HEK293T (cell line): ENCODE data around the gene MAP2K5.

Experiments
- CTCF ChIA-PET: fragments of 350-600 bp; formaldehyde crosslinking; extraction: SDS; loops from one replicate; lab custom pipeline; 2021; ENCODE audit warnings: antibody characterized with exemption, inconsistent platforms; lab: Yijun Ruan, JAX
- POLR2A ChIA-PET: fragments of 350-600 bp; formaldehyde crosslinking; extraction: SDS; loops from one replicate; lab custom pipeline; 2020; ENCODE audit warnings: antibody characterized with exemption, inconsistent platforms; lab: Yijun Ruan, JAX
- DNase-seq: peaks from one replicate; pipeline ENCODE4 v3.0.0; 2012; ENCODE audit warnings: mixed read lengths; ENCODE audit errors: extremely low spot score
- ARNT ChIP-seq: fragments of 450-650 bp; IDR thresholded peaks from 2 replicates; pipeline ENCODE4 v1.6.1; 2017; ENCODE audit warnings: mild to moderate bottlenecking
- BHLHE40 ChIP-seq: fragments of 450-650 bp; IDR thresholded peaks from 2 replicates; pipeline ENCODE4 v1.6.1; 2016; ENCODE audit warnings: mild to moderate bottlenecking, moderate library complexity, borderline replicate concordance
- CTBP1 ChIP-seq: fragments of 450-650 bp; IDR thresholded peaks from 2 replicates; pipeline ENCODE4 v1.6.1; 2016; ENCODE audit warnings: borderline replicate concordance
- ELF4 ChIP-seq: fragments of 450-650 bp; IDR thresholded peaks from 2 replicates; pipeline ENCODE4 v1.6.1; 2017; ENCODE audit warnings: antibody characterized with exemption
- FOXA1 ChIP-seq: fragments of 450-650 bp; IDR thresholded peaks from 2 replicates; pipeline ENCODE4 v1.6.1; 2016; ENCODE audit warnings: mild to moderate bottlenecking
- FOXK2 ChIP-seq: fragments of 450-650 bp; IDR thresholded peaks from 2 replicates; pipeline ENCODE4 v1.6.1; 2016; ENCODE audit warnings: mild to moderate bottlenecking
- FOXM1 ChIP-seq: fragments of 450-650 bp; IDR thresholded peaks from 2 replicates; pipeline ENCODE4 v1.6.1; 2017; ENCODE audit warnings: mild to moderate bottlenecking, borderline replicate concordance
- HDGF ChIP-seq: fragments of 450-650 bp; IDR thresholded peaks from 2 replicates; pipeline ENCODE4 v1.6.1; 2017; ENCODE audit warnings: antibody characterized with exemption, borderline replicate concordance
- L3MBTL2 ChIP-seq: fragments of 450-650 bp; conservative IDR thresholded peaks from 2 replicates; pipeline ENCODE4 v1.6.1; 2016; ENCODE audit warnings: mild to moderate bottlenecking
- LEF1 ChIP-seq: fragments of 450-650 bp; IDR thresholded peaks from 2 replicates; pipeline ENCODE4 v1.6.1; 2017; ENCODE audit warnings: mild to moderate bottlenecking, borderline replicate concordance
- NFRKB ChIP-seq: fragments of 450-650 bp; IDR thresholded peaks from 2 replicates; pipeline ENCODE4 v1.6.1; 2016; ENCODE audit warnings: mild to moderate bottlenecking, moderate library complexity
- SP1 ChIP-seq: fragments of 450-650 bp; IDR thresholded peaks from 2 replicates; pipeline ENCODE4 v1.6.1; 2017
- SUZ12 ChIP-seq: fragments of 450-650 bp; IDR thresholded peaks from 2 replicates; pipeline ENCODE4 v1.6.1; 2016; ENCODE audit warnings: mild to moderate bottlenecking
- TARDBP ChIP-seq: fragments of 450-650 bp; IDR thresholded peaks from 2 replicates; pipeline ENCODE4 v1.6.1; 2016
- ZNF384 ChIP-seq: fragments of 450-650 bp; IDR thresholded peaks from 2 replicates; pipeline ENCODE4 v1.6.1; 2016
- TF ChIP-seq, protein P1 (sequence below): fragments of 450-650 bp; IDR thresholded peaks from 2 replicates; pipeline ENCODE4 v1.6.1; 2016

MAP2K5 gene

DNA sequence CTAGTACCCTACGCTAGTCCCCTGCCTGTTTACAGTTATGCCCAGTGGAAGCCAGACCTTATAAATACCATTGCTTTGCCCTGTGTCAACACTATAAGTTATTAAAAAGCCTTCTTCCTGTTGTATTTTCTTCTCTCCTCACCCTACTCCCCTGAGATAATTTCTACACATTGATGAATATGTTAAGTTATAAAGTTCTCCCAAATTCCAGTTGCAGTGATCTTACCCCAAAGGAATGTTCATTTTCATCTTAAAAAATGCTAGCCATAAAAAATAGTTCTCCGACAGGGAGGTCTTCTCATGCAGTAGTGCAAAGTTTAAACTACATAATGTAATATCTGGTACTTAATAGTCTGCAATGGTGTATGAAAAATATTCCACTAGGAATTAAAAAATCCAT is 58.6 kb downstream of the MAP2K5 start:
- no peak for TF ChIP-seq FOXM1
- TF ChIP-seq SUZ12 = no peak
- no peak for TF ChIP-seq NFRKB
- TF ChIP-seq, protein P1, sequence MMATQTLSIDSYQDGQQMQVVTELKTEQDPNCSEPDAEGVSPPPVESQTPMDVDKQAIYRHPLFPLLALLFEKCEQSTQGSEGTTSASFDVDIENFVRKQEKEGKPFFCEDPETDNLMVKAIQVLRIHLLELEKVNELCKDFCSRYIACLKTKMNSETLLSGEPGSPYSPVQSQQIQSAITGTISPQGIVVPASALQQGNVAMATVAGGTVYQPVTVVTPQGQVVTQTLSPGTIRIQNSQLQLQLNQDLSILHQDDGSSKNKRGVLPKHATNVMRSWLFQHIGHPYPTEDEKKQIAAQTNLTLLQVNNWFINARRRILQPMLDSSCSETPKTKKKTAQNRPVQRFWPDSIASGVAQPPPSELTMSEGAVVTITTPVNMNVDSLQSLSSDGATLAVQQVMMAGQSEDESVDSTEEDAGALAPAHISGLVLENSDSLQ = no peak
- TF ChIP-seq ZNF384 = no peak
- no peak for TF ChIP-seq FOXK2
- TF ChIP-seq TARDBP = no peak
- no peak for TF ChIP-seq HDGF
- TF ChIP-seq L3MBTL2 = no peak
- TF ChIP-seq LEF1 = no peak
- no peak for TF ChIP-seq BHLHE40
- no peak for TF ChIP-seq ARNT
- TF ChIP-seq SP1 = no peak
- TF ChIP-seq ELF4 = no peak
- no peak for TF ChIP-seq FOXA1
- TF ChIP-seq CTBP1 = no peak
- ChIA-PET CTCF (interaction anchor here (0.9 kb wide), 1 partner anchor 231 kb away, joined by 3 read pairs; no protein-coding TSS in a partner anchor), POLR2A (no interaction called here)
- DNase-seq = no peak

DNA sequence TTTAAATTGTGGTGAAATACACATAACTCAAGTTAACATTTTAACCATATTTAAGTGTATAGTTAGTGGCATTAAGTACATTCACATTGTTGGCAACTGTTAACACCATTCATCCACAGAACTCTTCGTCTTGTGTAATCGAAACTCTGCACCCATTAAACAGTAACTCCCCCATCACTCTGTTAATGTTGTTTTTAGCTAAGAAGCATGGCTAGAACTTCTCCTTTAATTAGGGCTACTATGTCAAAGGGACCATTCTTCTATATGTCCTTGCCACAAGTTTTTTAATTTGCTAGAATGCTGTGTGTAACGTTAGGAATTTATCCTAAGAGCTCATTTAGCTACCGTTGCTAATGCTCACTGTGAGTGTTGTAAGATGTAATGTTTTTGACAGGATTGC is 60.6 kb downstream of the MAP2K5 start:
- ChIA-PET POLR2A (no interaction called here), CTCF (interaction anchor here (0.9 to 1.7 kb wide), 2 partner anchors 10 to 11 kb away, joined by 3 read pairs; no protein-coding TSS in a partner anchor)
- DNase-seq = no peak
- TF ChIP-seq ARNT (no peak), LEF1 (no peak), NFRKB (no peak), ZNF384 (no peak), HDGF (no peak), BHLHE40 (no peak), SP1 (no peak), FOXA1 (no peak), TARDBP (no peak), CTBP1 (no peak), FOXM1 (no peak), L3MBTL2 (no peak)
- TF ChIP-seq, protein P1 = no peak

DNA sequence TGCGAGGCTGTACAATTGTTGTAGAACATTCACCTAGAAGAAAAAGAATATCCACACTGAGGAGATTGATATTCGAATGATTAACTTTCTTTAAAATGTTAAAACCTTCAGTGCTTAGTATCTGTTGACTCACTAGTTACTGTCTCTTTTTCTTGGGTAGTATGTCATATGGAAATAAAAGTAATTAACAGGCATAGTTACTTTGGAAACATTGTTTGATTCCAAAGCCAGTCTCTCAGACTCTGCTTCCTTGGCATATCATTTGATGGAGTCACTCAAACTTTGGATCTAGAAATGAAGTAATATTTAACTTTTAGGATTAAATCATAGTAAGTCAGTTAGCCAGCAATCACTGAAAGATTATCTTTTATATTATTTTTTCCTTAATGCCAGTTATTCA is 63.4 kb downstream of the MAP2K5 start:
- POLR2A ChIA-PET = no interaction called here
- DNase-seq = no peak
- TF ChIP-seq ELF4 = no peak
- TF ChIP-seq ZNF384 = no peak
- no peak for TF ChIP-seq SP1
- no peak for TF ChIP-seq BHLHE40
- TF ChIP-seq FOXM1 = no peak
- CTCF ChIA-PET = no interaction called here

DNA sequence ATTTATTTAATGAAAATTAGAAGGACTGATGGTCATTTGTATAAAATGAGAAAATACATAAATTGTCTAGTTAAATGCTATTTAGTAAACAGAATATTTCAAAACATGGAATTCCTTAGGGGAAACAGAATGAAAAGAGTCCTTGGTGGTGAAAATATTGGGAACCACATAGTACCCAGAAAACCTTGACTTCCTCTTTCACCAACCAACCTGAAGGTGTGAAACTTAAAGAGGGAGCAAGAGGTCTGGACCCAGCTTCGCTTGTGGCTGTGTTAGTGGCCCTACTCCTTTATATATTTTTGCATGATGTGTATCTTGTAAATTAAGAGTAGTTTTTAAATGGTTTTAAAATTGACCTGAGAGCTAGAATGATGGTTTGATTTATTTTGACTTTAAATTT is 64.2 kb downstream of the MAP2K5 start:
- TF ChIP-seq ELF4 = no peak
- TF ChIP-seq FOXM1 = no peak
- no peak for TF ChIP-seq SUZ12
- ChIA-PET POLR2A (no interaction called here), CTCF (no interaction called here)
- no peak for DNase-seq

DNA sequence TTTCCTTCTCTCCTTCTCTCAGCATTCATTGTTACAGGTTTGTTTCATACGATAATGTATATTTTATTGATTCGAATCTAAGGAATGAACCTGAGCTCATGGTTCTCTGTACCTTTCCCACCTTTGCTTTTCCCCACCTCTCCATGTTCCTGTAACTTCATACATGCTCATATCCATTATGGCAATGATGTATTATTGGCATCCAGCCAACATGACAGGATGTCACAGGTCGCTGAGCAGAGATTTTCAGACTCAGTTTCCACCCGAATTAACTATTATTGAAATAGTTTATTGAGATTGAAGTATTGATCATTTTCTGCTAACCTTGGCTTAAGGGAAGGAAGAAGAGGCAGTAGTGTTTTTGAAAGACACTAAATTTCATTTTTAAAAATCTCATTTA is 64.8 kb downstream of the MAP2K5 start:
- DNase-seq = no peak
- TF ChIP-seq FOXM1 = no peak
- TF ChIP-seq ARNT = no peak
- no peak for TF ChIP-seq SUZ12
- TF ChIP-seq, protein P1 = no peak
- no peak for TF ChIP-seq NFRKB
- no peak for TF ChIP-seq FOXK2
- no peak for TF ChIP-seq ELF4
- TF ChIP-seq ZNF384 = no peak
- TF ChIP-seq HDGF = no peak
- TF ChIP-seq FOXA1 = no peak
- no peak for TF ChIP-seq SP1
- TF ChIP-seq CTBP1 = no peak
- no peak for TF ChIP-seq L3MBTL2
- no peak for TF ChIP-seq TARDBP
- no peak for TF ChIP-seq BHLHE40
- ChIA-PET CTCF (no interaction called here), POLR2A (no interaction called here)

DNA sequence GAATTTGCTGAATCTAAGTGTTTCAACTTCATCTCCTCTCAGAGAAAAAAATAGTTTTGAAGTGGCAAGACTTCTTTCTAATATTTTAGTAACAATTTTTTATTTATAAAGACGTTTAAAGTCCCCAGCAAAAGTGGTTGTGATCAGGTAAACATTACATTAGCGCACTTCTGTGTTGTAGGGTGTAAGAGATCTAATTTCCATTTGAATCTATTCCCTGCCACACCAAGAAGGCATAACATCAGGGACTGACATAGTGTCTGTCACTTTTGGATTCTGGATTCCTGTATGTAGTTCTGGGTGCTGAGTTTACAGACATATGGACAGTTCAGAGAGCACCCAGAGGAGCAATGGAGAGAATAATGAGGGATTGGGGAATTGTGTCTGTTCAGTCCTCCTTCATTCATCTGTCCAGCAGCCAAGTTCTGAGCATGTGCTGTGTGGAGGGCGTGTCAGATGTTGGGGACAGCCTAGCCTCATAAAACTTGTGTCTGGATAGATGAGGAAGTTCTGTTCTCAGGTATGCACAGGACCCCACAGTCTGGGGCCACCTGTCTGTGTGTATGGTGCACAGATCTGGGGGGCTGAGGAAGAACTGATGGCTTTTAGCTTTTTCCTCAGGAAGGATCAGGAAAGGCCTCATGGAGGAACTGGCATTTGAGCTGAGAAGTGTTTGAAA is 65.6 kb downstream of the MAP2K5 start:
- no peak for DNase-seq
- TF ChIP-seq FOXA1 (no peak), ELF4 (no peak), L3MBTL2 (no peak), ARNT (no peak), FOXM1 (no peak), FOXK2 (no peak), LEF1 (no peak), BHLHE40 (no peak), ZNF384 (no peak), NFRKB (no peak), HDGF (no peak), CTBP1 (no peak), SUZ12 (no peak), SP1 (no peak), TARDBP (no peak)
- TF ChIP-seq, protein P1 = no peak
- ChIA-PET CTCF (no interaction called here), POLR2A (no interaction called here)
